Left lung (tissue), 10 donors: ENCODE results near the gene TUT1. TPM values are rescaled to one million over a fixed set of nuclear protein-coding genes. Genes with fewer than 3 reads are reported as not detected.
"Not testable (repeated sequence)": the region's sequence is repeated elsewhere in the genome, so short reads cannot be mapped to it uniquely, and the experiment has no call there.

ENCODE experiments used
- ATAC-seq: fragments of 200-7000 bp; cut with Tn5 transposase; one replicate; pipeline ENCODE4 v1.9.1; 2020; ENCODE audit warnings: moderate library complexity
- DNase-seq, 4 donors: peaks; one replicate each; pipeline ENCODE4 v3.0.0-alpha.2; 2013 to 2020
- H3K27ac ChIP-seq, 2 donors: fragments of 200-600 bp; sonication (generic) in 1 of 2; one replicate each; pipeline versions ENCODE4 v1.5.0 to v1.8.0; 2020 to 2021
- H3K27me3 ChIP-seq, 2 donors: fragments of 200-600 bp; sonication (generic) in 1 of 2; one replicate each; pipeline versions ENCODE4 v1.5.0 to v1.8.0; 2020 to 2021
- H3K36me3 ChIP-seq, 2 donors: fragments of 200-600 bp; sonication (generic) in 1 of 2; one replicate each; pipeline versions ENCODE4 v1.5.0 to v1.8.0; 2020 to 2021
- H3K4me1 ChIP-seq, 2 donors: fragments of 200-600 bp; one replicate each; pipeline ENCODE4 v1.8.0; 2021
- H3K4me3 ChIP-seq, 2 donors: fragments of 200-600 bp; sonication (generic) in 1 of 2; one replicate each; pipeline versions ENCODE4 v1.5.0 to v1.8.0; 2020 to 2021; ENCODE audit warnings: mild to moderate bottlenecking in 1 of 2
- H3K9me3 ChIP-seq, 2 donors: fragments of 200-600 bp; sonication (generic) in 1 of 2; one replicate each; pipeline versions ENCODE4 v1.5.0 to v1.8.0; 2020 to 2021
- CTCF ChIP-seq, 2 donors: fragments of 200-600 bp; sonication (generic) in 1 of 2; IDR thresholded peaks; one replicate each; pipeline versions ENCODE4 v1.5.0 to v1.8.0; 2021; ENCODE audit warnings: antibody characterized with exemption in 2 of 2
- intact Hi-C, 2 donors: fragments of 100-400 bp; cut with DNase I; formaldehyde crosslinking; loops; one replicate each; pipeline versions ENCODE4 v1.11.2 to v1.14.2; 2022
- polyA plus RNA-seq, 6 donors: library from polyadenylated mRNA; unstranded; fragments of 120-200 nt; gene quantifications; one replicate each; pipeline ENCODE4 v1.2.1, GENCODE V29; 2013; ENCODE audit not compliant: insufficient read length in 6 of 6
- total RNA-seq, 2 donors: library from RNA; stranded (reverse); fragmentation: NEBNext Ultra II Directional; extraction: Animal tissue kit (Norgen Biotek cat#: 25700); gene quantifications; one replicate each; pipeline ENCODE4 v1.2.1, GENCODE V29; 2021
- donor health status: DM: no; HTN: yes; CAD: no.
- donor health status: DM: no; HTN: no; CAD: no.

Gene TUT1
- total and polyA plus RNA-seq, 8 donors = 12.6 to 27.8 (median 22.3) TPM

GRCh38 chr11:62573592-62574362 lies 17.5 kb downstream of the TUT1 start, which contains the start of gene EEF1G:
EEF1G (minus strand) TSS chr11:62573891; CDS start chr11:62573842, 49 bp downstream.
- intact Hi-C loops = no loop called here

GRCh38 chr11:62573006-62573591 lies 18.2 kb downstream of the TUT1 start:
- peak overlapping the region; percentile 68 to 77 for H3K4me3 ChIP-seq
- no peaks in the 10 kb centered on the region for H3K9me3 ChIP-seq
- peaks cover 5 to 64% of the 10 kb centered on the region in 2 donors for H3K36me3 ChIP-seq
- peak overlapping the region; percentile 82 to 88 for H3K27ac ChIP-seq
- no peak for TF ChIP-seq CTCF (IDR thresholded peaks at IDR 0.05)
- peak; percentile 4 for ATAC-seq
- H3K27me3 ChIP-seq = no peaks in the 10 kb centered on the region
- intact Hi-C loops = no loop called here
- no peak for DNase-seq
- H3K4me1 ChIP-seq = peaks cover 18 to 76% of the 10 kb centered on the region in 2 donors

More at GRCh38 chr11:62573592-62574362, 17.5 kb downstream of the TUT1 start, which contains the start of gene EEF1G:
- H3K9me3 ChIP-seq = no peaks in the 10 kb centered on the region
- H3K4me1 ChIP-seq = peaks cover 18 to 76% of the 10 kb centered on the region in 2 donors
- TF ChIP-seq CTCF (IDR thresholded peaks at IDR 0.05) = no peak
- peak; percentile 98 to 100 (median 99) for DNase-seq
- peak within 1 kb of the TSS; percentile 88 to 95 for H3K27ac ChIP-seq
- H3K27me3 ChIP-seq = no peaks in the 10 kb centered on the region
- peak; percentile 97 for ATAC-seq
- H3K36me3 ChIP-seq = peaks cover 5 to 64% of the 10 kb centered on the region in 2 donors
- H3K4me3 ChIP-seq = peak within 1 kb of the TSS; percentile 68 to 77

GRCh38 chr11:62572431-62572830 lies 18.9 kb downstream of the TUT1 start:
- intact Hi-C loops = no loop called here
- peaks cover 5 to 66% of the 10 kb centered on the region in 2 donors for H3K36me3 ChIP-seq
- DNase-seq (no peak), ATAC-seq (no peak)
- H3K4me1 ChIP-seq = peaks cover 18 to 80% of the 10 kb centered on the region in 2 donors
- TF ChIP-seq CTCF (IDR thresholded peaks at IDR 0.05) = no peak
- H3K27ac ChIP-seq = peak overlapping the region in 1 of 2 donors; percentile 88
- H3K4me3 ChIP-seq = peak overlapping the region; percentile 68 to 77
- no peaks in the 10 kb centered on the region for H3K27me3 ChIP-seq
- H3K9me3 ChIP-seq = no peaks in the 10 kb centered on the region

- H3K27ac ChIP-seq, DNase-seq, ATAC-seq, intact Hi-C loops, H3K4me3 ChIP-seq, H3K9me3 ChIP-seq, H3K27me3 ChIP-seq: not testable (repeated sequence)
- peaks cover 18 to 76% of the 10 kb centered on the region in 2 donors for H3K4me1 ChIP-seq
- H3K36me3 ChIP-seq = peaks cover 5 to 67% of the 10 kb centered on the region in 2 donors
Observed at GRCh38 chr11:62571493-62571892, 19.8 kb downstream of the TUT1 start.

GRCh38 chr11:62570903-62571302 lies 20.4 kb downstream of the TUT1 start:
- H3K27ac ChIP-seq = not testable (repeated sequence)

GRCh38 chr11:62569611-62570010 lies 21.7 kb downstream of the TUT1 start:
- Histone ChIP-seq H3K4me3 (no peak overlapping the region), H3K27ac (no peak overlapping the region), H3K36me3 (peaks cover 5 to 80% of the 10 kb centered on the region in 2 donors), H3K27me3 (no peaks in the 10 kb centered on the region), H3K9me3 (no peaks in the 10 kb centered on the region), H3K4me1 (peaks cover 14 to 72% of the 10 kb centered on the region in 2 donors)
- no peak for TF ChIP-seq CTCF (IDR thresholded peaks at IDR 0.05)
- ATAC-seq (no peak), DNase-seq (no peak)
- intact Hi-C loops = no loop called here

More at GRCh38 chr11:62570903-62571302, 20.4 kb downstream of the TUT1 start:
- ATAC-seq, intact Hi-C loops, H3K9me3 ChIP-seq, H3K27me3 ChIP-seq, H3K4me3 ChIP-seq, DNase-seq: not testable (repeated sequence)
- Histone ChIP-seq H3K4me1 (peaks cover 18 to 76% of the 10 kb centered on the region in 2 donors), H3K36me3 (peaks cover 5 to 67% of the 10 kb centered on the region in 2 donors)
